Mucosa of gallbladder (tissue), 1 donor: ENCODE measurements around the gene NPY4R. TPM values are rescaled to one million over a fixed set of nuclear protein-coding genes. Genes with fewer than 3 reads are reported as not detected.
"Not testable (repeated sequence)": the region's sequence is repeated elsewhere in the genome, so short reads cannot be mapped to it uniquely, and the experiment has no call there.

Experiments used
- DNase-seq: peaks from one replicate; pipeline ENCODE4 v3.0.0-alpha.2; 2020; ENCODE audit warnings: low spot score
- total RNA-seq: library from RNA; stranded (reverse); gene quantifications from one replicate; pipeline ENCODE4 v1.2.1, GENCODE V29; 2021
- donor health status: DM: no; HTN: no; CAD: no.

The NPY4R gene, protein sequence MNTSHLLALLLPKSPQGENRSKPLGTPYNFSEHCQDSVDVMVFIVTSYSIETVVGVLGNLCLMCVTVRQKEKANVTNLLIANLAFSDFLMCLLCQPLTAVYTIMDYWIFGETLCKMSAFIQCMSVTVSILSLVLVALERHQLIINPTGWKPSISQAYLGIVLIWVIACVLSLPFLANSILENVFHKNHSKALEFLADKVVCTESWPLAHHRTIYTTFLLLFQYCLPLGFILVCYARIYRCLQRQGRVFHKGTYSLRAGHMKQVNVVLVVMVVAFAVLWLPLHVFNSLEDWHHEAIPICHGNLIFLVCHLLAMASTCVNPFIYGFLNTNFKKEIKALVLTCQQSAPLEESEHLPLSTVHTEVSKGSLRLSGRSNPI
- total RNA-seq = 0.14 TPM

- DNase-seq = not testable (repeated sequence)
Measured at GRCh38 chr10:46465765-46466164, at the start of gene NPY4R. Gene NPY4R (minus strand): TSS chr10:46465958. CDS start chr10:46462635, 3,323 bp downstream.

- DNase-seq = no peak
Measured at GRCh38 chr10:46515366-46515765, 49.6 kb upstream of the NPY4R start.

GRCh38 chr10:46514899-46515298 is 49.1 kb upstream of the NPY4R start:
- no peak for DNase-seq

DNA sequence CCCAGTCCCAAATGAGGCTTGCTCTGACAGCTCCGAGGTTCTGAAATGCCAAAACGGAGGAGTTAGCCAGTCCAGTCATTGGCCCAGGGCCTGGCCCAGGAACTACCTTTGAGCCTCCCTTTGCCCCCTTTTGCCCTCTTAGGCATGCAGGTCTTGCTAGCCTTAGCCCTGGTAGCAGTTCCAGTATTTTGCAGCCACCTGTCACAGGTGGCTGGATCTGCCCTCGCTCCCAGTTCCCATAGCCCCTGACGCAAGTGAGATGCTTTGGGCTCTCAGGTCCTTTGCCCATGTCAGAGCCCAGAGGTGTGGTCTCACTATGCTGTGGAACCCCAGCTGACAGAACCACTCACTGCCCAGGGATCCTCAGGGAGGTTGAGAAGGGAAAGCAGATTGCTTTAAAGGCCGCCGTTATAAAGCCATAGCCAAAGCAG is 48.7 kb upstream of the NPY4R start:
- peak; percentile 9 for DNase-seq

DNA sequence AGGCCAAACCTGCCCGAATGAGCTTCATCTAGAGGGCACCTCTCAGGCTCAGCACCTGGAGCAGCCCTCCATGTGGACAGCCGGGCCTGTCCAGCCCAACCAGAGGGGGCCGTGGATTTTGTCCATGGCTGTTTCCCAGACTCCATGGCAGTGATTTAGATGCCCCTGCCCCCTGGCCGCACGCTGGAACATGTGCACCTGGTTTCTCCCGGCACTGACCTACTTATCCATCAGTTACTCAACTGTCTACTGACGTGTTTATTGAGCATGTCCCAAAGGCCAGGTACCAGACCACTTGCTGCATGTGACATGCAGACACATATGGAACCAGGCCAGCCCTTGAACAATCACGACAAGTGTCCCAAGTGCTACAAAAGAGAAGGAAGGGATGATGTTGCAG is 47.6 kb upstream of the NPY4R start:
- DNase-seq = not testable (repeated sequence)

DNA sequence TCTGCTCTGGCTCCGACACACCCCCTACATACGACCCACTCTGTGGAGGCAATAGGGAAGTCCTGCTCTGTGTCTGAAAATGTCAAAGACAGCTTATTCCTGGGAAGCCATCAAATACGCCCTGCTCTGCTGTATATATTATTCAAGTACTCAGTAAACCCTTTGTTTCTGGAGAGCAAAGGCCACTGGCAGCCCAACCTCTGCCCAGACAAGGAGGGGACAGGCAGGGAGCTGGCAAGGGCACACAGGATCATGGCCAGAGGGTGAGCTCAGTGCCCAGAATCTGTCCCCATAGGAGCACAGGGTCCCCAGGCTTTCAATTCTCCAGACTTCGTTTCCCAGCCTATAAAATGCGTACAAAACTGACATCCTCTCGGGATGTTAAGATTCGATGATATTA is 47.0 kb upstream of the NPY4R start:
- DNase-seq = not testable (repeated sequence)

DNA sequence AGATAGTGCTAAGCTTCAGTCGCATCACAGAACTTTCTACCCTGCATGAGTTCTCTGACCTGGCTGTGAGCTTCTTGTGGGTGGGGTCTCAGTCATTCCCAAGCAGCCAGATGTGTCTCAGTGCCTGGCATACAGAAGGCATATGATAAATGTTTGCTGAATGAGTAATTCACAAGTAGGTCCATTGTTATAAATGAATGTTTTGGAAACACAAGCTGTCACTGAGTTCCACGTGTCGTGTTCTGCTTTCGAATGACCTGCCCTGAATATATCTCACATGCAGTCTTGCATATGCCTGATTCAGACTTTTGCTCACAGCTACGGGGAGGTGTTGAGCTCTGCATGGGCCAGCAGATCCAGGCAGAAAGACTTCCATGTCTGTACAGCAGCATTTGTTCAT is 46.2 kb upstream of the NPY4R start:
- DNase-seq = not testable (repeated sequence)

GRCh38 chr10:46499990-46500389 is 34.2 kb upstream of the NPY4R start:
- DNase-seq = not testable (repeated sequence)

- not testable (repeated sequence) for DNase-seq
Measured at GRCh38 chr10:46498985-46499703, 33.4 kb upstream of the NPY4R start.

DNA sequence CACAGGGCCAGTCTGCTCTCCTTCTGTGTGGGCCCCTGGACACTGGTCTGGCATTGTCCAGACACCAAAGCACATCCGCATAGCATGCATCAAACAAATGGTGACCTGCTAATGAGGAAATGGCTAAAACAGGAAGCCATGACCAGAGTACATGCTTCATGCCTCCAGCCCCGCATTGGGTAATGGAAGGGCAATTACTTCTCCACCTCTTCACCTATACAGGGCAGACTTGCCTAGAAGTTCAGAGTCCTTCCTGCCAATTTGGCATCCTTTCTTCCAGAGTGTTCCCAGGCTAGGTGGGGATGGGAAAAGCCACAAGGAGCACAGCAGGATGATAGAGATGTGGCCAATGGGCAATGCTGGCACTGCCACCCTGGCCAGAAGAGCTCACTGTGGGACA is 32.1 kb upstream of the NPY4R start:
- not testable (repeated sequence) for DNase-seq

DNA sequence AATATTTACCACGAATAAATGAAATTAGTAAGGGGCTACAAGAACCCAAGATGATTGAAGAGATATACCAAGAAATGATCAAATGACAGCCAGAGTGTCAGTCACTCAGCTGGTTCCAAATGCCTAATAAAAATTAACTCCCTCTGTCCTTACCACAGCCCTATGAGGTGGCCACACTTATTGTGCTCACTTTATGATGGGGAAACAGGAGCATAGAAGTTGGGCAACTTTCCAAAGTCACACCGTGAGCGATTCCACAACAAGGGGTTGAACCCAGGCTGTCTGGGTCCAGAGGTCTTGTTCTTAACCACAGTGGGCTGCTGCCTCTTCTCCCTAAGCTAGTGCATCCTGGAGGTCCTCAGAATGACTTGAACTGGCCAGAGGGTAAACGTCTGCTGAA is 31.6 kb upstream of the NPY4R start:
- DNase-seq = not testable (repeated sequence)

DNA sequence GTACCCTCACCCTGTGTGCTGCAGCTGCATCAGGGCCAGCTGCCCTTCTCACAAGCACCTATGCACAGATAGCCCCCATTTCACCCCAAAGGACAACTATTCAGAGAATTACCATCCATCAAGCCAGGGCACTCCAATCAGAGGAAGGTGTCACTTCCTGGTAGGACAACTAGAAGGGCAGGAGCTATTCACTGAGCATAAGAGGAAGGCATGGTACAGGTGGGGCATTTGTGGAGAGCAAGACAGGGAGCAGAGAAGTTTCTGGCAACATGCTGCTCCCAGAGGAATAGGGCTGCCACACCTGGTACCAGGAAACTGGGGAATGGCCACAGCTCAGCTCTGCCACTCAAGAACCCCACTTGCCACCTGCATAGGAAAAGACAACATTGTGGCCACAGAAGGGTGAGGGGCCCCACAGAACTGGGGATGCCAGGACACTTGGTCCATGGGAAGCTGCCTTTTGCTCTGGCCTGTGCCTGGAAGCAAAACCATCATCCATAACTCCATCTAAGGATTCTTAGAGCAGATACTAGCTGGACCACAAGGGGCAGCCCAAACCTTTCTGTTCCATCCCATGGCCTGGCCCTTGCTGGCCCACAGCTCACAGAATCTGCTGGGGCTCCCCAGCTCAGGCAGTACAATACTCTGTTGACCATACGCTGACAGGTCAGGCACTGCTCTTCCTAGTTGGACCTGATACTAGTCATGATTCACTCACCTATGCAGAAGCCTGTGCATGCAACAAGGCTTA is 25.8 kb upstream of the NPY4R start:
- not testable (repeated sequence) for DNase-seq

DNA sequence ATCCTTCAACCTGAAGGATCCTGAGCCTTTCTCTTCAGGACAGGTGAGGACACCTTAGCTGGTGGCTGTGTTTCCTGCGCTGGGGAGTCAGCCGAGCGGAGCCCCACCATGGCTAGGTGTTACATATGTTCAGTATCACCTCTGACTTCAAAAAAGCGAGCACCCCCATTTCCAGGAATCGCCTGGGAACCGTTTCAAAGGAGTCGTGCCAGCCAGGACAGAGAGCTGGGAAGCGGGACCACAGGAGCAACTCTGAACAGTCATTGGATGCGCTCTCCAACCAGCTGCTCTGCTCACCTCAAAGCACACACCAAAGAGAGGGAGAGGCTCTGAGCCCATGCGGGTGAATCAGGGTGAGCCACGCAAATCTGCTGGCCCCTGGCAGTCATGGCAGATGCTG is 24.5 kb upstream of the NPY4R start:
- DNase-seq = not testable (repeated sequence)

DNA sequence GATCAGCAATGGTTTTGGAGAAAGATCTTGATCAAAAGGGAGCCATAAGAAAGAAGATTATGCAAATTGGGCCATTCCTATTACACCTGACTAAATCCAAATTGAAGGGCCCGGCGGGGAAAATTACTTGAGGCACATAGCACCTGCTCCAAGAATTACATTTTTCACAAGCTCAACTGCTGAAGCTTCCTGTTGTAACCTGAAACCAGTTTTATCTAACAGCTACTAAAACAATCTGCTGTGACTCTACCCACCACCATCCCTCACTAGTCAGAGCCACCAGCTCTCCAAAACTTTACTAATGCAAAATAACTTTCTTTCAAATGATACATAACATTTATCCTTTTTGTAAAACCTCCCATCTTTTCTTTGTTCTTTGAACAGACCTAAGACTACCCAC is 20.7 kb upstream of the NPY4R start:
- DNase-seq = not testable (repeated sequence)

DNA sequence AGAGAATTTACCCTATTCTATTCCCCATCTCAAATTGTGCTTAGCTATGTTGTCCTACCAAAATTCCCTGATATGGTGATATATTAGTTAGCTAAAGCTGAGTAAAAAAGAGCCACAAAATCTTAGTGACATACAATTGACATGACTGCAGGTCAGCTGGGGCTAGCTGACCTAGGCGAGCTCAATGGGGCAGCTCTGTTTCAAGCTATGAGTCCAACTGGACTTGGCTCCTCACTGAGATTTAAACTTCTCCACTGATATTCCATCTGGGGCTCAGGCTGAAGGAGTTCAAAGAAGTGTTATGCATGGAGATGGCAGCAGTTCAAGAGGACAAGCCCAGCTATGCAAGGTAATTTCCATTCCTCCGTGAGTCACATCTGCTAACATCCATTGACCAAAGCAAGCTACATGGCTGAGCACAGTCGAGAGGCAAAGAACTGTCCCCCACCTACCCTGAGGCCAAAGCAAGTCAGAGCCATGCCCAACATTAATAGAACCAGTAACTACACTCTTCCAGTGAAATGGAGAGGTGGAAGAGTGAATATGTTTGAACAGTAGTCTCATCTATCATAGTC is 9.1 kb upstream of the NPY4R start:
- not testable (repeated sequence) for DNase-seq

GRCh38 chr10:46473758-46474157 is 8.0 kb upstream of the NPY4R start:
- DNase-seq = not testable (repeated sequence)

GRCh38 chr10:46470134-46470533 is 4.4 kb upstream of the NPY4R start:
- not testable (repeated sequence) for DNase-seq

DNA sequence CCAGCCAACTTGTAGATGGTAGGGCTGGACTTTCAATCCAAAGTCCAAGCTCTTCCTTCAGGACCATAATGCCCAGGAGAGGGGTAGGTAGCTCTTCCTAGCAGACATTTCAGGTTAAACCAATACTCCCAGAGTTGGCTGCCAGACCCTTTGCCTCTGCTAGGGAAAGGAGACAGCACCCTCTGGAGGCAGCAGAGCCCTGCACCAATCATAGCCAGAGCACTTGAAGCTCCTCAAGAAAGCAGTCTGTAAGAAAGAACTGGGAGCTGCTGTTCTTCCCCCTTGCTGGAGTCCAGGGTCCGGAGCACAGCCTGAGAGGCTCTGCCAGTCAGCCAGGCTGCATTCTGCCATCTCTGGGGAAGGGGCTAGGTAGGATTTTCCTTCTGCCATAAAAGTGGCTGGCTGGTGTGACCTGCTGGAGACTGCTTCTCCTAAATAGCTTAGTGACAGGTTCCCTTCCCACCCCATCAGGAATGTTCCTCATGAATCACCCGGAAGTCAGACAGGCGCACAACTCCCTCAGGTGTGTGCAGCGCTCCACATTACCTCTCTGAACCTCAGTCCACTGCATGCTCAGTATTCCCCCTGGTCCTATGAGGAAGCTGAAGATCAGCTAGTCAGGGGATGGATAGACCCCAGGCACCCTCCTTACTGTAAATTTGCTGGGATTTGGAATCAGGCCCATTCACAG is 2.5 kb upstream of the NPY4R start:
- not testable (repeated sequence) for DNase-seq

- DNase-seq = not testable (repeated sequence)
Measured at GRCh38 chr10:46463608-46464007, 2.1 kb downstream of the NPY4R start.

GRCh38 chr10:46462276-46462675 is 3.5 kb downstream of the NPY4R start:
- not testable (repeated sequence) for DNase-seq

DNA sequence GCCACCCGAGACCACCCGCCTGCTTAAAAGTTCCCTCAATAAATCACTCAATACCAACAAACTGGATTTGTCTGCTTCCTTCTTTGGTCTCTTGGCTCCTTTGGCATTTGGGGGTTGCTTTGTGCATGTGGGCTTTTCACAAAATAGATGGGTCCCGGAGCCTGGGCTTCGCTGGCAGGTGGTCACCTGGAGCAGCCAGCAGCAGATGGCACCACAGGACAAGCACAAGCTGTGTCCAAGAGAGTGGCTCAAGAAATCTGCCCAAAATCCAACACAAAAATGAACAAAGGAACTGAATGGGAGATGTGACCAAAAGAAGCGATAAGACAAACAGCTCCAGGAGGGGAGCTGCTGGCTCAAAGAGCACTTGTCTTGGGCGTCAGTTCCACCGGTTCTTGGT is 6.2 kb downstream of the NPY4R start:
- not testable (repeated sequence) for DNase-seq
